ENCODE results near the gene NECAP2. TPM values are rescaled to one million over a fixed set of nuclear protein-coding genes. Genes with fewer than 3 reads are reported as not detected.
"Not testable (repeated sequence)": the region's sequence is repeated elsewhere in the genome, so short reads cannot be mapped to it uniquely, and the experiment has no call there.

The NECAP2 gene
- total RNA-seq, 2 experiments from 2014 or later = 76.4 to 82.0 TPM

GRCh38 chr1:16474166-16474800 lies 33.8 kb downstream of the NECAP2 start:
- no peak overlapping the region for H3K27ac Mint-ChIP-seq
- ChIA-PET CTCF (no interaction called here), POLR2A (no interaction called here)
- peaks cover 6% of the 10 kb centered on the region for H3K36me3 Mint-ChIP-seq
- H3K4me3 Mint-ChIP-seq = no peak overlapping the region
- intact Hi-C loops (cut with micrococcal nuclease) = no loop called here
- no peaks in the 10 kb centered on the region for H3K9me3 Mint-ChIP-seq
- H3K27me3 Mint-ChIP-seq = no peaks in the 10 kb centered on the region
- DNase-seq = no peak
- peaks cover 4% of the 10 kb centered on the region for H3K4me1 Mint-ChIP-seq (ENCODE audit: low read depth)

GRCh38 chr1:16474891-16475290 lies 34.4 kb downstream of the NECAP2 start:
- H3K27ac Mint-ChIP-seq; H3K27me3 Mint-ChIP-seq; intact Hi-C loops (cut with micrococcal nuclease); POLR2A ChIA-PET; H3K36me3 Mint-ChIP-seq; H3K9me3 Mint-ChIP-seq; CTCF ChIA-PET; DNase-seq; H3K4me3 Mint-ChIP-seq; H3K4me1 Mint-ChIP-seq (ENCODE audit: low read depth): not testable (repeated sequence)

DNA sequence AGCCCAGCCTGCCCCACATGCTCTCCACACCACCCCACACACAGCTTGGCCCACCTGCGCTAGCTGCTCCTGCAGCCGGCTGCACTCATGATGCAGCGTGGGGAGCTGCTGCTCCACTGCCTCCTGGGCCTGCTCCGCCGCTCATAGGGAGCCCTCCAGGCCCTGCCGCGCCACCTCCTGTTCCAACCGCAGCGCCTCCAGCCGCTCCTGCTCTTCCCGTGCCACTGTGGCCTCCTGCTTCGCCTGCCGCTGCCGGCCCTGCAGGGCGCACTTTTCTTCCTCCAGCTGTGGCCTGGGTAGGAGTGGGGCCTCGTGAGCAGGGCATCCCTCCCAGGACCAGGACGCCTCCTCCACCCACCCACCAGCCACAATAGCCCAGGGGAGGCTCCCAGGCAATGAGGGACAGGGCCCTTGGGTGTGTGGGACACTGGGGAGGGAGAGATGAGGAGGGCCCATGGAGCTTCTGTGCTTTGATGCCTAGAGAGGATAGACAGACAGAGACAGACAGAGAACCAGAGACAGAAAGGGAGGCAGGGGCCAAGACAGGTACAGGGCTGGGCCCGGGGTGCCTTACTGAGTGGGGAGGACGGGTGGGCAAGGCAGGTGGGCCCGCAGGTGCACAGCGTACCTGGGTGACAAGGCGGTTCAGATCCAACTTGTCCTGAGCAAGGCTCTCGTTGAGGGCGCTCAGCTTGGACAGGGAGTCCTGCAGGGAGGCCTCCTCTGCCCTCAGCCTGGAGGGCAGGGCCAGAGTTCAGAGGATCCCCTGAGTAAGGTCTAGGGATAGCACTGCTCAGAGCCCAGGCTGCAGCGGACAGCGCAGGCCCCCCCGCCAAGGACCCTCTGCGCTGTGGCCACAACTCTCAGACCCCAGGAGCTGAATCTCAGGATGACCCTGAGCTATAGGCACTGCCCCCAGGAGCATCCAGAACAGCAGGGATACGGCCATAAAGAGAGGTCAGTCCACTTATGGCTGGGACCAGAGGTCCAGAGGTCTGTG lies 35.5 kb downstream of the NECAP2 start:
- H3K9me3 Mint-ChIP-seq; POLR2A ChIA-PET; DNase-seq; H3K27ac Mint-ChIP-seq; H3K4me1 Mint-ChIP-seq (ENCODE audit: low read depth); CTCF ChIA-PET; H3K36me3 Mint-ChIP-seq; H3K4me3 Mint-ChIP-seq; intact Hi-C loops (cut with micrococcal nuclease); H3K27me3 Mint-ChIP-seq: not testable (repeated sequence)

DNA sequence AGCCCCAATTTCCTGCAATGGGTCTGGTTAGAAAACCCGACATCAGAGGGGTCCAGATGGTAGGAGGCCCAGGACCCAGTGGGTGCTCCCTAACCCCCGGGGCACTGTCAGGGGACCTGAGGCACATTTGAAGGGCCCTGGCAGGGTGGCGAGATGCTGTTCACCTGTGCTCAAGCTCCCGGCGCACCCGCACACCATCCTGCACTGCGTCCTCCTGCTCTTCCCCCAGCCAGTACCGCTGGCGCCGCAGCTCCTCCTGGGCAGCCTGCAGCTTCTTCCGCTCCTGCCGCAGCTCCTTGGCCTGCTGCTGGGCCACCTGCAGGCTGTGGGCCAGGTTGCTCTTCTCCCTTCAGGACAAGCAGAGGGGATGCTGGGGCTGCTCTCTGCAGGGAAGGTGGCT lies 37.6 kb downstream of the NECAP2 start:
- Mint-ChIP-seq H3K27me3 (no peaks in the 10 kb centered on the region), H3K27ac (no peak overlapping the region), H3K4me3 (no peak overlapping the region), H3K4me1 (ENCODE audit: low read depth) (peaks cover 4% of the 10 kb centered on the region), H3K9me3 (no peaks in the 10 kb centered on the region), H3K36me3 (peaks cover 11% of the 10 kb centered on the region)
- intact Hi-C loops (cut with micrococcal nuclease) = no loop called here
- ChIA-PET CTCF (no interaction called here), POLR2A (interaction anchor here (0.6 kb wide), 1 partner anchor 399 kb away, joined by 4 read pairs; no protein-coding TSS in a partner anchor)
- DNase-seq = no peak

DNA sequence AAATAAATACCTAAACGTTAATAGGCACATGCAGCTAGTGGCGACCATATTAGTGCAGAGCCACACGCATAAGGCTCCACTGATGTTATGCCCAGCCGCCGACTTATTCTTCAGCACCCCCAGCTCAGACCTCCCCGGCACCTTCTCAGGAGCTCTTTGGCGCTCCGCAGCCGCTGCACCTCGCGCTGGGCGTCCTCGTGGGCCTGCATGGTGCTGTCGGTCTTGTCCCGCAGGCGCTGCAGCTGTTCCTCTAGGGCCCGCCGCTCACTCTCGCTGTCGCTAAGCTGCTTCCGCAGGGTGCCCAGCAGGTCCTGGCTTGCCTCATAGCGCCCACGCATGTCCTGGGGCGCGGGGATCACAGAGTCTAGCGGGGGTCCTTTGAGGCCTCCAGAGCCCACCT lies 42.6 kb downstream of the NECAP2 start:
- H3K36me3 Mint-ChIP-seq; intact Hi-C loops (cut with micrococcal nuclease); H3K9me3 Mint-ChIP-seq; POLR2A ChIA-PET; H3K4me1 Mint-ChIP-seq (ENCODE audit: low read depth); H3K27me3 Mint-ChIP-seq; H3K27ac Mint-ChIP-seq; H3K4me3 Mint-ChIP-seq; CTCF ChIA-PET; DNase-seq: not testable (repeated sequence)

DNA sequence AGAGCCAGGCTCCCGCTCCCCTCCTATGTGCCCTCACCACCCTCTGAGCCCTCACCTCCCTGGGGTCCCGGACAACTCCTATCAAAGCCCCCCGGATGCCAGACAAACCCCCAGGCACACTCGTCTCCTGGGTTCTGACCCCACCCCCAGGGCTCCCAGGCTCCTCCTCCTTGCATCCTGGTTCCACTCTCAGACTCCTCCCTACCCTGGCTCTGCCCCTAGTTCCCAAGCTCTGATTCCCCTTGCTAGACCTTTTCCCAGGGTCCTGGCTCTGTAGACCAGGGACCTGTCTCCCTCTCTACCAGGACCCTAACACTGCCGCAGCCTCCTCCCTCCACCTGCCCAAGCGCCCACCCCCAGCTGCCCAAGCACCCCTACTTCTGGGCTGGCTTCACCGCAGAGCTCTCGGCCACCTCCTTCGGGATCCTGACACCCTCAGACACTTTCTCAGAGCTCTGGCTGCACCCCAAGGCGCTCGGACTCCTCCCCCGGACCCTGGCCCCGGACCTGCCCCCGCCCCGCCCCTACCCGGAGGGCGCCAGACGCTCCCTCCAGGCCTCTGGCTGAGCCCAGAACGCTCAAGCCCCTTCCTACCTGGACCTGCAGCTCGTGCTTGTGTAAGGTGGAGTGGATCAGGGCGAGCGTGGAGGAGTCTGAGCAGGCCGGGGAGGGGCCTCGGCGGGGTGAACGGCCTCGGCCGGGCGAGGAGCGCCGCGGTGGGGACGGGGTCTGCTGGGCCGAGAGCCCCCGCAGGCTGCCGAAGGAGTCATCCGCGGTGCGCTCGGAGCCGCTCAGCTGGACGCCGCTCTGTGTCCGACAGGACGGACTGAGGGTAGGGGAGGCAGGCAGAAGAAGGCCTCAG lies 43.3 kb downstream of the NECAP2 start:
- H3K9me3 Mint-ChIP-seq; intact Hi-C loops (cut with micrococcal nuclease); POLR2A ChIA-PET; DNase-seq; H3K27me3 Mint-ChIP-seq; H3K27ac Mint-ChIP-seq; CTCF ChIA-PET; H3K4me3 Mint-ChIP-seq; H3K4me1 Mint-ChIP-seq (ENCODE audit: low read depth); H3K36me3 Mint-ChIP-seq: not testable (repeated sequence)

DNA sequence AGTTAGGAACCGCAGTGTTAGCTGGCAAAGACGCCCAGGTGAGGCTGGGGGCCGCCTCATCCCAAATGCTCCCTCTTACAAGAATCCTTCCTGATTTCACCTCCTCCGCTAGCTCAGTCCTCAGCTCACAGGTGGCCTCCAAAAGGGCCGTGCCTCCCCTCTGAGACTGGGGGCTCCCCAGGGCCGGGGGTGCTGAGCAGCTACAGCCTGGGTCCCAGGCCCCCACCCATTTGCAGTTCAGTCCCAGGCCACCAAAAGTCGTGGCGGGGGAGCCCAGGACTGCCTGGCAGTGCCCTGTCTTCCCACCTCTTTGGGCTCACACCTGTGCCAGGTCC lies 43.9 kb downstream of the NECAP2 start:
- CTCF ChIA-PET = no interaction called here
- no peaks in the 10 kb centered on the region for H3K9me3 Mint-ChIP-seq

GRCh38 chr1:16484931-16485330 lies 44.4 kb downstream of the NECAP2 start:
- DNase-seq = no peak
- Mint-ChIP-seq H3K4me3 (no peak overlapping the region), H3K27ac (no peak overlapping the region), H3K27me3 (no peaks in the 10 kb centered on the region), H3K9me3 (no peaks in the 10 kb centered on the region), H3K36me3 (peaks cover 10% of the 10 kb centered on the region), H3K4me1 (ENCODE audit: low read depth) (no peaks in the 10 kb centered on the region)
- ChIA-PET POLR2A (no interaction called here), CTCF (no interaction called here)
- intact Hi-C loops (cut with micrococcal nuclease) = no loop called here

More for the DNA sequence above, 43.9 kb downstream of the NECAP2 start:
- H3K4me1 Mint-ChIP-seq (ENCODE audit: low read depth) = no peaks in the 10 kb centered on the region
- intact Hi-C loops (cut with micrococcal nuclease) = no loop called here
- no peak for DNase-seq
- H3K27me3 Mint-ChIP-seq = no peaks in the 10 kb centered on the region
- POLR2A ChIA-PET = no interaction called here
- peaks cover 10% of the 10 kb centered on the region for H3K36me3 Mint-ChIP-seq
- H3K4me3 Mint-ChIP-seq = no peak overlapping the region
- H3K27ac Mint-ChIP-seq = no peak overlapping the region

- H3K4me1 Mint-ChIP-seq (ENCODE audit: low read depth); H3K27me3 Mint-ChIP-seq; H3K4me3 Mint-ChIP-seq; intact Hi-C loops (cut with micrococcal nuclease); CTCF ChIA-PET; DNase-seq; H3K9me3 Mint-ChIP-seq; H3K36me3 Mint-ChIP-seq; H3K27ac Mint-ChIP-seq; POLR2A ChIA-PET: not testable (repeated sequence)
These were observed 45.8 kb downstream of the NECAP2 start for GRCh38 chr1:16486316-16486715.

- H3K4me3 Mint-ChIP-seq; POLR2A ChIA-PET; DNase-seq; H3K27ac Mint-ChIP-seq; H3K9me3 Mint-ChIP-seq; H3K27me3 Mint-ChIP-seq; H3K36me3 Mint-ChIP-seq; H3K4me1 Mint-ChIP-seq (ENCODE audit: low read depth); CTCF ChIA-PET; intact Hi-C loops (cut with micrococcal nuclease): not testable (repeated sequence)
These were observed 46.5 kb downstream of the NECAP2 start for GRCh38 chr1:16487011-16487410.

- CTCF ChIA-PET; DNase-seq; H3K36me3 Mint-ChIP-seq; H3K27me3 Mint-ChIP-seq; H3K9me3 Mint-ChIP-seq; H3K4me3 Mint-ChIP-seq; H3K27ac Mint-ChIP-seq; H3K4me1 Mint-ChIP-seq (ENCODE audit: low read depth); intact Hi-C loops (cut with micrococcal nuclease); POLR2A ChIA-PET: not testable (repeated sequence)
These were observed 48.8 kb downstream of the NECAP2 start for GRCh38 chr1:16489195-16489880.

Data from activated CD4-positive, alpha-beta memory T cell treated with anti-CD3 and anti-CD28 coated beads for 36 hours (primary cell).